ENCODE results near the gene KDM2B. TPM values are rescaled to one million over a fixed set of nuclear protein-coding genes. Genes with fewer than 3 reads are reported as not detected.

Gene KDM2B
- total and polyA plus RNA-seq, 2 experiments from 2014 or later, result 30.8 to 82.1 TPM

- peak overlapping the region; percentile 7 for H3K27ac ChIP-seq
- no peaks in the 10 kb centered on the region for H3K9me3 ChIP-seq (ENCODE audit: low read depth)
- H3K4me3 ChIP-seq, result no peak overlapping the region
- TF ChIP-seq CTCF (IDR thresholded peaks at IDR 0.05; ENCODE audit: low read depth, low read length), result no peak
- no peak for DNase-seq (ENCODE audit: low read depth in 1 of 2, low spot score in 1 of 2)
- no peaks in the 10 kb centered on the region for H3K27me3 ChIP-seq
- H3K36me3 ChIP-seq, result no peaks in the 10 kb centered on the region
- H3K4me1 ChIP-seq (ENCODE audit: low read depth), result no peaks in the 10 kb centered on the region
These were observed 29.7 kb downstream of the KDM2B start for GRCh38 chr12:121550974-121551634.

GRCh38 chr12:121549075-121549474 lies 31.7 kb downstream of the KDM2B start:
- Histone ChIP-seq H3K36me3 (no peaks in the 10 kb centered on the region), H3K27ac (no peak overlapping the region), H3K4me1 (ENCODE audit: low read depth) (no peaks in the 10 kb centered on the region), H3K4me3 (no peak overlapping the region), H3K9me3 (ENCODE audit: low read depth) (no peaks in the 10 kb centered on the region), H3K27me3 (no peaks in the 10 kb centered on the region)
- DNase-seq (ENCODE audit: low read depth in 1 of 2, low spot score in 1 of 2), result no peak
- TF ChIP-seq CTCF (IDR thresholded peaks at IDR 0.05; ENCODE audit: low read depth, low read length), result no peak

GRCh38 chr12:121545480-121545879 lies 35.3 kb downstream of the KDM2B start:
- TF ChIP-seq CTCF (IDR thresholded peaks at IDR 0.05; ENCODE audit: low read depth, low read length), result no peak
- Histone ChIP-seq H3K4me1 (ENCODE audit: low read depth) (no peaks in the 10 kb centered on the region), H3K4me3 (no peak overlapping the region), H3K27ac (no peak overlapping the region), H3K27me3 (no peaks in the 10 kb centered on the region), H3K9me3 (ENCODE audit: low read depth) (no peaks in the 10 kb centered on the region), H3K36me3 (no peaks in the 10 kb centered on the region)
- no peak for DNase-seq (ENCODE audit: low read depth in 1 of 2, low spot score in 1 of 2)

- TF ChIP-seq CTCF (IDR thresholded peaks at IDR 0.05; ENCODE audit: low read depth, low read length), result no peak
- Histone ChIP-seq H3K36me3 (no peaks in the 10 kb centered on the region), H3K27me3 (no peaks in the 10 kb centered on the region), H3K4me3 (no peak overlapping the region), H3K27ac (no peak overlapping the region), H3K9me3 (ENCODE audit: low read depth) (no peaks in the 10 kb centered on the region), H3K4me1 (ENCODE audit: low read depth) (no peaks in the 10 kb centered on the region)
- DNase-seq (ENCODE audit: low read depth in 1 of 2, low spot score in 1 of 2), result no peak
These were observed 37.0 kb downstream of the KDM2B start for GRCh38 chr12:121543786-121544185.

GRCh38 chr12:121539908-121540307 lies 40.9 kb downstream of the KDM2B start:
- no peak for TF ChIP-seq CTCF (IDR thresholded peaks at IDR 0.05; ENCODE audit: low read depth, low read length)
- H3K27ac ChIP-seq, result no peak overlapping the region
- H3K4me1 ChIP-seq (ENCODE audit: low read depth), result peaks cover 18% of the 10 kb centered on the region
- no peaks in the 10 kb centered on the region for H3K9me3 ChIP-seq (ENCODE audit: low read depth)
- no peak for DNase-seq (ENCODE audit: low read depth in 1 of 2, low spot score in 1 of 2)
- no peaks in the 10 kb centered on the region for H3K36me3 ChIP-seq
- no peaks in the 10 kb centered on the region for H3K27me3 ChIP-seq
- H3K4me3 ChIP-seq, result no peak overlapping the region

Data from cardiac muscle cell (in vitro differentiated cells and primary cell).